Globus pallidus (tissue), 1 donor: ENCODE measurements around the gene DNAJB6.
"Not testable (repeated sequence)": the region's sequence is repeated elsewhere in the genome, so short reads cannot be mapped to it uniquely, and the experiment has no call there.

ENCODE experiments used
- DNase-seq: peaks from one replicate; pipeline ENCODE4 v3.0.0-alpha.2; 2015; ENCODE audit warnings: low spot score

DNAJB6 gene

GRCh38 chr7:157323401-157323800, 13.4 kb upstream of the DNAJB6 start:
- no peak for DNase-seq

DNA sequence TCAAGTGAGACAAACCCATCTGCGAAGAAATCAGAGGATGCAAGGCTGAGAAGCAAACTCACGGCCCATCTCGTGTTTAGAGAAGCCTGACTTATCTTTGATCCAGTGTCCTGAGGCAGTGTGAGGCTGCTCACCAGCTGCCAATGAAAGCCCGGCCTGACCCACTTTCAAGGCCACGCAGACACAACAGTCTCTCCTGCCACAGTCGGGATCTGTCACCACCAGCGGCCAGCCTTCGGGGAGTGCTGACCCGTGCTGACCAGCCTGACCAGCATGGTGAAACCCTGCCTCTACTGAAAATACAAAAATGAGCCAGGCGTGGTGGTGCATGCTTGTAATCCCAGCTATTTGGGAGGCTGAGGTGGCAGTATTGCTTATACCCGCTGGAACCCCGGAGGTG, 7.4 kb upstream of the DNAJB6 start:
- no peak for DNase-seq

GRCh38 chr7:157330567-157330966, 6.2 kb upstream of the DNAJB6 start:
- DNase-seq, result not testable (repeated sequence)

DNA sequence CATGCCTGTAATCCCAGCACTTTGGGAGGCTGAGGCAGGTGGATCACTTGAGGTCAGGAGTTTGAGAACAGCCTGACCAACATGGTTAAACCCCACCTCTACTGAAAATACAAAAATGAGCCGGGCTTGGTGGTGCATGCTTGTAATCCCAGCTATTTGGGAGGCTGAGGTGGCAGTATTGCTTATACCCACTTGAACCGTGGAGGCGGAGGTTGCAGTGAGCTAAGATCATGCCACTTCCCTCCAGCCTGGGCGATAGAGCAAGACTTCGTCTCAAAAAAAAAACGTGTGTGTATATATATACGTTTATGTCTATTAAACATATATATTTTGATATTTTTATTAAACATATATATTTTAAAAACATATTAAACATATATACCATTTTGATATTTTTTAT, 5.8 kb upstream of the DNAJB6 start:
- DNase-seq, result not testable (repeated sequence)

- DNase-seq, result no peak
Measured at GRCh38 chr7:157335236-157335635, 1.6 kb upstream of the DNAJB6 start.

DNA sequence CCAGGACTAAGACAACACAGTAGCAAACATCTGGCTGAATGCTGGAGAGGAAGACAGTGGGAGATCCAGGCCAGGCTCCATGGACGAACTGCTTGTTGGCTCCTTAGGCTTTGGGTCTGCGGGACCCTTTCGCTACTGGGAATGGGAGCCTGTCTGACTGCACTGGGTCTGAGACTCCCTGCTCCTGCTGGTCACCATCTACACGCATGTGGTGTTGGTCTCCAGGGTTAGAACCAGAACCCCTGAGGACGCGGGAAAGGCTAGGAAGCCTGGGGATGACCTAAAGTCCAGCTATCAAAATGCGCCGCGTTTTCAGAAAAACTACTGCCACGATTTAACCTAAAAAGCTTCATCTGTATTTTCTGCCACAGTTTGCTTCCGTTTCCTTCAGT, 817 bp upstream of the DNAJB6 start:
- no peak for DNase-seq

- DNase-seq, result no peak
Measured at GRCh38 chr7:157337316-157338149, 729 bp downstream of the DNAJB6 start.

GRCh38 chr7:157339777-157340677, 3.2 kb downstream of the DNAJB6 start:
- DNase-seq, result peak; percentile 60

DNA sequence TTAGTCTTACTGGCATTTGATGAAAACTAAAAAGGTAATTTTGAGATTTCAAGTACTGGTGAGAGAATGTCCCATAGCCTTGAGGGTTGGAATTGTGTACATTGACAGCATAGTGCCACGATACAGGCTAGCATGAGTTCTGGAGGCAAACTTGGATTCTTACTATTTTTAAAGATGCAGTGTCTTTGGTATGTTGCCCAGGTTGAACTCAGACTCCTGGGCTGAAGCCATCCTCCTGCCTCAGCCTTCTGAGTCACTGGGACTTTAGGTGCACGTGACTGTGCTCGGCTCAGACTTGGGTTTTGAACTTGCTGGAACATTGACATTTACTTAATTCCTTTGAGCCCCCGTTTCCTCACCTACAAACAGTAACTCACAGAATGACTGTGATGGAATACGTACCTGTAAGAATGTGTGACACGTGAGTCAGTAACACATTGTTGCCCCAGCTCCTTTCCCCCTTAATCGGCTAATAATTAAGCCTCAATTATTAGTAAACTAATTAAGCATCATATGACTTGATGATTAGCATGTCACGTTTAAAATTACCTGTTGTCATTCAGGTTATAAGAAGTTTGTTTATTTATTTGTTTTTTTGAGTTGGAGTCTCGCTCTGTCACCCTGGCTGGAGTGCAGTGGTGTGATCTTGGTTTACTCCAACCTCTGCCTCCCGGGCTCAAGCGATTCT, 10.6 kb downstream of the DNAJB6 start:
- DNase-seq, result no peak

- DNase-seq, result no peak
Measured at GRCh38 chr7:157348548-157348947, 11.7 kb downstream of the DNAJB6 start.

GRCh38 chr7:157352516-157352915, 15.7 kb downstream of the DNAJB6 start:
- no peak for DNase-seq

DNA sequence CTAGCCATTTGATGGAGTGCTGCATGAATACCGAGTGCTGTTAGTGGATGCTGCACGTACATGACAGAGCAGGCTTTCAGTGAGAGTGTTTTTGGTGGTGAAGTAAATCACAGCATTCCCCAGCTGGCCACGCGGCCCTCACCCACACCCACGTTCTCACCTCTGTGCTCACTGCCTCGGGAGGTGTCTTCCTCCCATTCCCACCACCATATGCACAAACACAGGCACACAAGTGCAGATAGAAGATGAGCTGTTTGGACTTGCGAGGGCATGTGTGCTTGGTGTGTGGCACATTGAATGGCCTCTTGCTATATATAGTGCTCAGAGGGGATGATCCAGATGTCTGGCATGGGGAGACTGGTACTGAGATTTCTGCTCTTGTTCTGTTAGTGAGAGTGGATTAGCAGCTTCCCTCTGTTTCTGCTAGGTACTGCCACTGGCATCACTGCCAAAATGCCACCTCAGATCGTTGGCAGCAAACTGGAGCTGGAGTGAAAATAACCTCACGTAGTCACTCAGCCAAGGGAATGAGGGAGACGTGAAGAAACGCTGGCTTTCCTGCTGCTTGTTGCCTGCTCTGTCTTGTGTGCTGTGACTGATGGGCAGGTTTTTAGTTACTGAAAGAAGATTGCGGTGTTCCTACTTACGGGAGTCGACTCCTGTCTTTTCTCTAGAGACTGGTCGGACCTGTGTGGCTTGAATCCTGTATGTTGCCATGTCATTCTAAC, 19.1 kb downstream of the DNAJB6 start:
- DNase-seq, result peak; percentile 21

DNA sequence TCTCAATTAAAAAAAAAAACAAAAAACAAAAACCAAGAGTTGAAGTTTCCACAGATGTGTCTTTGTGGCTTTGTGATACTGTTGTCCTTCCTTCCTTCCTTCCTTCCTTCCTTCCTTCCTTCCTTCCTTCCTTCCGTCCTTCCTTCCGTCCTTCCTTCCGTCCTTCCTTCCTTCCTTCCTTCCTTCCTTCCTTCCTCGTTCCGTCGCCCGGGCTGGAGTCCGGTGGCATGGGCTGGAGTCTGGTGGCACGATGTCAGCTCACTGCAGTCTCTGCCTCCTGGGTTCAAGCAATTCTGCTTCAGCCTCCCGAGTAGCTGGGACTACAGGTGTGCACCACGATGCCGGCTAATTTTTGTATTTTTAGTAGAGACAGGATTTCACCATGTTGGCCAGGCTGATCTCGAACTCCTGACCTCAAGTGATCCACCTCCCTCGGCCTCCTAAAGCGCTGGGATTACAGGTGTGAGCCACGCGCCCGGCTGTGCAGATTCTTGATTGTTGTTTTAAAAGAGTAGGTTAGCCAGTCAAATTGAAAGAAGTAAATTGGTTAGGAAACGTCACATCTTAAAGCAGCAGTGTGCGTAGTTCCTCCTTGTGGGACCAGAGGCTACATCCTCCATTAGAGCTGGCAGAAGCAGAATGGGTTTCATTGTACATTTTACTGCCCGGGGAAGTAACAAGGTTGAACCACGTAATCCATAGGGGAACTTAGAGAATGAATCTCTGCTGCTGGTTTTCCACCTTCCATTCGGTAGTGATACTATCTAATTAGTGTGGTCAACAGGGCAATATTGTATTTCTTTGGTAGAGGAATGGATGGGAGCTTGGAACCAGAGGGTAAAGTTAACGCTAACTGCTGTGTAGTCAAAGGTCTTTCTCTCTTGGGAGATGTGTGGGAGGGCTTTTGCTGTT, 20.6 kb downstream of the DNAJB6 start:
- DNase-seq, result no peak

GRCh38 chr7:157358041-157358752, 21.4 kb downstream of the DNAJB6 start:
- DNase-seq, result no peak

- no peak for DNase-seq
Measured at GRCh38 chr7:157358753-157359096, 21.9 kb downstream of the DNAJB6 start.

DNA sequence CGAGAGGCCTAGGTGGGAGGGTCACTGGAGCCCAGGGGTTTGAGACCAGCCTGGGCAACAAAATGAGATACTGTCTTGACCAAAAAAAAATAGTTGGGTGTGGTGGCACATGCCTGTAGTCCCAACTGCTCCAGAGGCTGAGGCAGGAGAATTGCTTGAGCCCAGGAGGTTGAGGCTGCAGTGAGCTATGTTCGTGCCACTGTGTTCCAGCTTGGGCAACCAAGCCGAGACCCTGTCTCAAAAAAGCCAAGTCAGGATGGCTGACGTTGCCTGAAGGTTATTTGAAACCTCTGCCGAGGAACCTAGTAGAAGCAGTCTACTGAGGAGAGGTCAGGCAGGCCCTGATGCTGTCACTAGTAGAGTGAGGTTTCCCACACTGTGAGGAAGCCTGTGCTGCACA, 22.8 kb downstream of the DNAJB6 start:
- no peak for DNase-seq

DNA sequence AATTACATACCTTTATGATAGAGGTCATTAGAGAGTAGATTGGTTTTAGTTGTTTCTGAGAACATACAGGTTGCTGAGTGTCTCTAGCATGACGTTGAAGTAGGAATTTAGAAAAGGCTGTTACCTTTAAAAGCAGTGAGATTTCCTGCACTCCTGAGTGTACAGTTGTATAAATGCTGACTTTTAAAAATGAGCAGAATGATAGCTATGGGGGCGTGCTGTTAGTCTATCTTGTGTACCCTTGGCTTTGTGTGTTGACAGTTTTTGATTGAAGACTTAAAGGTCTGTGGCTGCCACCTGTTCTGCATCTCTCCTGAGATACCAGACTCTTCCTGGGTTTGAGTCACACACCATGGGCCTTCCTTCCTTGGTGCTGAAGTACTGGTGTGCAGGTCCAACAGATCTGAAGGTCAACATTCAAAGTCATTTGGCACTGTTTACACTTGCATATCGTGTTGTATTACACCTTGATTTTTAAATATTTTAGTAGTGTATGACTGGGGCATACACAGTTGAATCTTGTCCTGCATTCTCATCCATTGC, 23.8 kb downstream of the DNAJB6 start:
- no peak for DNase-seq

- DNase-seq, result no peak
Measured at GRCh38 chr7:157361537-157361936, 24.7 kb downstream of the DNAJB6 start.

DNA sequence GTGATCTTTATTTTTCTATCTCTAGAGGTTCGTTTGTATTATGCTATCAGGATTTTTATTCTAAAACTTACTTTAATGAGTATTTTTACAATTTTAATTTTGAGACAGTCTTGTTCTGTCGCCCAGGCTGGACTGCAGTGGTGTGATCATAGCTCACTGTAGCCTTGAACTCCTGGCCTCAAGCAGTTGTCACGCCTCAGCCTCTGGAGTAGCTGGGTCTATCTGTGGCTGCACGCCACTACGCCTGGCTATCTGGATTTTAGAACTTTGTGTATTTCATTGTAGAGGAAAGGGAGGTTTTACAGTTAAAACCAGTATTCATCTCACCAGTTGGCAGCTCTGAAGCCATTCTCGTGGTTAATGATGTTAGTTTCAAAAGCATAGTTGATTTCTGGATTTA, 25.9 kb downstream of the DNAJB6 start:
- no peak for DNase-seq

DNA sequence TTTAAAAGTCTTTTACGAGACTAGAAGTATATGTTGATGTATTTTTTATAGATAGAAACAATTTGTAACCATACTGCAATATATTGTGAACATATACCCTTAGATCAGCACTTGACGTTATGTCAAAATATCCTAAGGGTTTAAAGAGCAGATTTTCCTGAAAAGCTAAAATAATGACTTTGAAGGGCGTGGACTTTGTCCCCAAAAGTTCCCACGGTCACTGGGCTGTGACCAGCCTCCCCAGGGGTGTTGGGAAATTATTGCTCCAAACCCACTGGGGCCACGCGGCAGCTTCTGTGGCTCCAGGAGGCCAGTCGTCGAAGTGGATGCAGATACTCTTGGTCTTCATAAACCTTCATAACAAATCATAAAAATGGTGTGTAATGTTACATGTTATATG, 29.9 kb downstream of the DNAJB6 start:
- DNase-seq, result no peak
